Transverse colon (tissue), 4 donors: ENCODE measurements around the gene ACP5.

ENCODE experiments used
- CTCF ChIP-seq, 5 experiments: fragments of 200-600 bp in 3 of 5; fragments of 450-650 bp in 2 of 5; sonication (generic) in 3 of 5; IDR thresholded peaks; 1 replicate in 2 of 5; 2 replicates in 3 of 5; pipeline ENCODE4 v1.5.1; 2016 to 2017; ENCODE audit warnings: antibody characterized with exemption in 5 of 5, inconsistent platforms in 3 of 5, mild to moderate bottlenecking in 2 of 5, moderate library complexity in 1 of 5
- POLR2A ChIP-seq: fragments of 450-650 bp; IDR thresholded peaks from one replicate; pipeline ENCODE4 v1.6.1; 2016; ENCODE audit warnings: antibody characterized with exemption, mild to moderate bottlenecking, moderate library complexity
- POLR2AphosphoS5 ChIP-seq, 3 donors: sonication (generic); formaldehyde crosslinking; IDR thresholded peaks; one replicate each; pipeline ENCODE4 v1.6.1; 2016; ENCODE audit warnings: antibody characterized with exemption in 3 of 3

- no peak for TF ChIP-seq CTCF (IDR thresholded peaks at IDR 0.05)
- TF ChIP-seq POLR2AphosphoS5 (IDR thresholded peaks at IDR 0.05): no peak
- TF ChIP-seq POLR2A: no peak
Observed at GRCh38 chr19:11534538-11534937, 42.9 kb downstream of the ACP5 start.
